ENCODE results near the gene KCNJ5. TPM values are rescaled to one million over a fixed set of nuclear protein-coding genes. Genes with fewer than 3 reads are reported as not detected.
"Not testable (repeated sequence)": the region's sequence is repeated elsewhere in the genome, so short reads cannot be mapped to it uniquely, and the experiment has no call there.

The KCNJ5 gene
- total RNA-seq, 2 donors from 2014 or later, result 6.3 to 13.7 TPM

GRCh38 chr11:128917144-128917724 lies 26.1 kb downstream of the KCNJ5 start:
- 31 to 32% methylated on average over 4 to 5 of the region's 5 CpGs for WGBS, 2 donors
- H3K4me1 ChIP-seq, result no peaks in the 10 kb centered on the region
- TF ChIP-seq POLR2A (IDR thresholded peaks at IDR 0.05), result no peak
- no peak for TF ChIP-seq CTCF (IDR thresholded peaks at IDR 0.05)
- no peaks in the 10 kb centered on the region for H3K36me3 ChIP-seq (replicated peaks in 1 of 2; ENCODE audit: insufficient read depth in 1 of 2, low read depth in 2 of 2)
- intact Hi-C loops (cut with DNase I), result no loop called here
- H3K9me3 ChIP-seq, result no peaks in the 10 kb centered on the region
- H3K27me3 ChIP-seq, result no peaks in the 10 kb centered on the region
- DNase-seq, result no peak
- no peak for ATAC-seq
- H3K4me3 ChIP-seq, result no peak overlapping the region
- H3K27ac ChIP-seq, result no peak overlapping the region

- Histone ChIP-seq H3K4me1 (no peaks in the 10 kb centered on the region), H3K36me3 (replicated peaks in 1 of 2; ENCODE audit: insufficient read depth in 1 of 2, low read depth in 2 of 2) (no peaks in the 10 kb centered on the region), H3K27ac (no peak overlapping the region), H3K4me3 (no peak overlapping the region), H3K9me3 (no peaks in the 10 kb centered on the region), H3K27me3 (no peaks in the 10 kb centered on the region)
- no peak for ATAC-seq
- WGBS, 2 donors, result 63 to 85% methylated on average over 5 of the region's 5 CpGs
- TF ChIP-seq POLR2A (IDR thresholded peaks at IDR 0.05), result no peak
- no peak for TF ChIP-seq CTCF (IDR thresholded peaks at IDR 0.05)
- intact Hi-C loops (cut with DNase I), result no loop called here
- no peak for DNase-seq
Measured at GRCh38 chr11:128919216-128919615, 28.1 kb downstream of the KCNJ5 start.

GRCh38 chr11:128919635-128920034 lies 28.5 kb downstream of the KCNJ5 start:
- H3K9me3 ChIP-seq; H3K27me3 ChIP-seq; ATAC-seq; H3K4me1 ChIP-seq; H3K27ac ChIP-seq; H3K36me3 ChIP-seq (replicated peaks in 1 of 2; ENCODE audit: insufficient read depth in 1 of 2, low read depth in 2 of 2); H3K4me3 ChIP-seq; DNase-seq; intact Hi-C loops (cut with DNase I): not testable (repeated sequence)
- WGBS, 2 donors, result 75 to 84% methylated on average over 5 to 7 of the region's 7 CpGs

GRCh38 chr11:128920666-128921065 lies 29.5 kb downstream of the KCNJ5 start:
- TF ChIP-seq CTCF (IDR thresholded peaks at IDR 0.05), result no peak
- no peak for TF ChIP-seq POLR2A (IDR thresholded peaks at IDR 0.05)
- intact Hi-C loops (cut with DNase I), result no loop called here

GRCh38 chr11:128921793-128922192 lies 30.6 kb downstream of the KCNJ5 start:
- Histone ChIP-seq H3K27ac (no peak overlapping the region), H3K36me3 (replicated peaks in 1 of 2; ENCODE audit: insufficient read depth in 1 of 2, low read depth in 2 of 2) (no peaks in the 10 kb centered on the region), H3K27me3 (no peaks in the 10 kb centered on the region), H3K9me3 (no peaks in the 10 kb centered on the region), H3K4me1 (peaks cover 6% of the 10 kb centered on the region), H3K4me3 (no peak overlapping the region)
- DNase-seq (no peak), ATAC-seq (no peak)
- 73 to 78% methylated on average over 3 to 4 of the region's 4 CpGs for WGBS, 2 donors
- intact Hi-C loops (cut with DNase I), result no loop called here
- no peak for TF ChIP-seq POLR2A (IDR thresholded peaks at IDR 0.05)
- no peak for TF ChIP-seq CTCF (IDR thresholded peaks at IDR 0.05)

More at GRCh38 chr11:128920666-128921065, 29.5 kb downstream of the KCNJ5 start:
- 77 to 85% methylated on average over 12 to 15 of the region's 15 CpGs for WGBS, 2 donors
- ATAC-seq (no peak), DNase-seq (no peak)
- H3K27me3 ChIP-seq, result no peaks in the 10 kb centered on the region
- peaks cover 6% of the 10 kb centered on the region for H3K4me1 ChIP-seq
- H3K9me3 ChIP-seq, result no peaks in the 10 kb centered on the region
- H3K27ac ChIP-seq, result no peak overlapping the region
- H3K36me3 ChIP-seq (replicated peaks in 1 of 2; ENCODE audit: insufficient read depth in 1 of 2, low read depth in 2 of 2), result no peaks in the 10 kb centered on the region
- no peak overlapping the region for H3K4me3 ChIP-seq
